Measurements from ENCODE around the gene CNTN4. TPM values are rescaled to one million over a fixed set of nuclear protein-coding genes. Genes with fewer than 3 reads are reported as not detected.

Gene CNTN4
- total RNA-seq, 4 donors from 2014 or later = 2.6 to 91.2 (median 13.2) TPM

- TF ChIP-seq CTCF (IDR thresholded peaks at IDR 0.05) (no peak), POLR2A (IDR thresholded peaks at IDR 0.05) (no peak)
- no peaks in the 10 kb centered on the region for H3K4me1 ChIP-seq
- no peaks in the 10 kb centered on the region for H3K36me3 ChIP-seq
- no peaks in the 10 kb centered on the region for H3K9me3 ChIP-seq
- no peaks in the 10 kb centered on the region for H3K27me3 ChIP-seq
- DNase-seq = no peak
- no peak overlapping the region for H3K27ac ChIP-seq
- no peak overlapping the region for H3K4me3 ChIP-seq
- intact Hi-C loops (cut with DNase I; ENCODE audit: low total_unique reads) = no loop called here
These were observed 257.8 kb downstream of the CNTN4 start for GRCh38 chr3:2356298-2356950.

GRCh38 chr3:2360815-2361214 lies 262.1 kb downstream of the CNTN4 start:
- Histone ChIP-seq H3K9me3 (no peaks in the 10 kb centered on the region), H3K4me1 (no peaks in the 10 kb centered on the region), H3K27me3 (no peaks in the 10 kb centered on the region), H3K27ac (no peak overlapping the region), H3K4me3 (no peak overlapping the region), H3K36me3 (no peaks in the 10 kb centered on the region)
- no peak for TF ChIP-seq CTCF (IDR thresholded peaks at IDR 0.05)
- no peak for TF ChIP-seq POLR2A (IDR thresholded peaks at IDR 0.05)
- DNase-seq = no peak
- intact Hi-C loops (cut with DNase I; ENCODE audit: low total_unique reads) = no loop called here

GRCh38 chr3:2362122-2362521 lies 263.5 kb downstream of the CNTN4 start:
- no peaks in the 10 kb centered on the region for H3K4me1 ChIP-seq
- H3K27ac ChIP-seq = no peak overlapping the region
- no peaks in the 10 kb centered on the region for H3K27me3 ChIP-seq
- H3K9me3 ChIP-seq = no peaks in the 10 kb centered on the region
- no peaks in the 10 kb centered on the region for H3K36me3 ChIP-seq
- intact Hi-C loops (cut with DNase I; ENCODE audit: low total_unique reads) = no loop called here
- no peak overlapping the region for H3K4me3 ChIP-seq
- TF ChIP-seq POLR2A (IDR thresholded peaks at IDR 0.05) = no peak
- no peak for TF ChIP-seq CTCF (IDR thresholded peaks at IDR 0.05)
- no peak for DNase-seq

- intact Hi-C loops (cut with DNase I; ENCODE audit: low total_unique reads) = no loop called here
- H3K4me3 ChIP-seq = no peak overlapping the region
- H3K4me1 ChIP-seq = no peaks in the 10 kb centered on the region
- no peak for DNase-seq
- TF ChIP-seq POLR2A (IDR thresholded peaks at IDR 0.05) (no peak), CTCF (IDR thresholded peaks at IDR 0.05) (no peak)
- H3K27me3 ChIP-seq = no peaks in the 10 kb centered on the region
- H3K36me3 ChIP-seq = no peaks in the 10 kb centered on the region
- no peak overlapping the region for H3K27ac ChIP-seq
- no peaks in the 10 kb centered on the region for H3K9me3 ChIP-seq
These were observed 265.2 kb downstream of the CNTN4 start for GRCh38 chr3:2363854-2364253.

GRCh38 chr3:2370317-2370716 lies 271.7 kb downstream of the CNTN4 start:
- no peaks in the 10 kb centered on the region for H3K4me1 ChIP-seq
- H3K27ac ChIP-seq = no peak overlapping the region
- no peak for TF ChIP-seq CTCF (IDR thresholded peaks at IDR 0.05)
- TF ChIP-seq POLR2A (IDR thresholded peaks at IDR 0.05) = no peak
- DNase-seq = no peak
- no peaks in the 10 kb centered on the region for H3K36me3 ChIP-seq
- intact Hi-C loops (cut with DNase I; ENCODE audit: low total_unique reads) = no loop called here
- no peak overlapping the region for H3K4me3 ChIP-seq
- no peaks in the 10 kb centered on the region for H3K27me3 ChIP-seq
- H3K9me3 ChIP-seq = no peaks in the 10 kb centered on the region
